GM23338 (cell line): ENCODE measurements around the gene ABCA1.
"Not testable (repeated sequence)": the region's sequence is repeated elsewhere in the genome, so short reads cannot be mapped to it uniquely, and the experiment has no call there.

Experiments used
- CREB1 ChIP-seq: fragments of 250-450 bp; sonication (Bioruptor Pico); IDR thresholded peaks from 2 replicates; pipeline ENCODE4 v1.5.0; 2020; ENCODE audit warnings: low read depth, mild to moderate bottlenecking, moderate library complexity
- CTCF ChIP-seq, 2 experiments: fragments of 200-600 bp in 1 of 2; sonication (generic) in 1 of 2; conservative IDR thresholded peaks; 2 replicates each; pipeline versions ENCODE4 v1.5.1 to v1.6.1; 2016 to 2017; ENCODE audit warnings: antibody characterized with exemption in 2 of 2, low read depth in 2 of 2, mild to moderate bottlenecking in 2 of 2, moderate library complexity in 1 of 2
- EZH2 ChIP-seq: fragments of 200-600 bp; sonication (generic); IDR thresholded peaks from one replicate; pipeline ENCODE4 v1.8.0; 2017; ENCODE audit warnings: antibody characterized with exemption, mild to moderate bottlenecking, low read depth; ENCODE audit not compliant: unreplicated experiment
- EZH2phosphoT487 ChIP-seq: fragments of 200-600 bp; sonication (generic); IDR thresholded peaks from one replicate; pipeline ENCODE4 v1.8.1; 2018; ENCODE audit warnings: antibody characterized with exemption; ENCODE audit not compliant: unreplicated experiment
- JUNB ChIP-seq: IDR thresholded peaks from one replicate; pipeline ENCODE4 v1.6.1; 2016; ENCODE audit warnings: antibody characterized with exemption; ENCODE audit not compliant: unreplicated experiment
- NANOG ChIP-seq: IDR thresholded peaks from 2 replicates; pipeline ENCODE4 v1.6.1; 2016; ENCODE audit warnings: antibody characterized with exemption, borderline replicate concordance
- POLR2AphosphoS5 ChIP-seq: IDR thresholded peaks from 2 replicates; pipeline ENCODE4 v1.6.1; 2016; ENCODE audit warnings: antibody characterized with exemption, low read depth
- STAT1 ChIP-seq: IDR thresholded peaks from one replicate; pipeline ENCODE4 v1.6.1; 2016; ENCODE audit warnings: antibody characterized with exemption; ENCODE audit not compliant: unreplicated experiment
- ZNF114 ChIP-seq: fragments of 250-450 bp; sonication (Bioruptor Pico); IDR thresholded peaks from 2 replicates; pipeline ENCODE4 v1.5.0; 2020; ENCODE audit warnings: mild to moderate bottlenecking, moderate library complexity
- TF ChIP-seq, protein P1 (sequence below): IDR thresholded peaks from one replicate; pipeline ENCODE4 v1.6.1; 2018; ENCODE audit warnings: antibody characterized with exemption; ENCODE audit not compliant: unreplicated experiment
- TF ChIP-seq, protein P2 (sequence below): fragments of 250-450 bp; sonication (Bioruptor Pico); IDR thresholded peaks from 2 replicates; pipeline ENCODE4 v1.5.0; 2020; ENCODE audit warnings: mild to moderate bottlenecking, moderate library complexity
- TF ChIP-seq, protein P3 (sequence below): IDR thresholded peaks from 2 replicates; pipeline ENCODE4 v1.6.1; 2016; ENCODE audit warnings: antibody characterized with exemption

DNA sequence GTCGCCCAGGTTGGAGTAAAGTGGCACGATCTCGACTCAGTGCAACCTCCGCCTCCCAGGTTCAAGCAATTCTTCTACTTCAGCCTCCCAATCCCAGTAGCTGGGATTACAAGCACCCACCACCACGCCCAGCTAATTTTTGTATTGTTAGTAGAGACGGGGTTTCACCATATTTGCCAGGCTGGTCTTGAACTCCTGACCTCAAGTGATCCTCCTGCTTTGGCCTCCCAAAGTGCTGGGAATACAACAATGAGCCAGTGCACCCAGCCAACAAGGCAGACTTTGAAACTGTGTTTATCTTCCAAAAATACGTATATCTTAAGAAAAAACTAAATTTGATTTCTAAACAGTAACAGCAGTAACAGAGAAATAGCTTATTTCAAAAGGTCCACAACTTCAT, 5.2 kb downstream of the ABCA1 start:
- TF ChIP-seq CTCF (conservative IDR thresholded peaks at IDR 0.05; ENCODE audit: low read depth in 2 of 2); CREB1; EZH2; STAT1; POLR2AphosphoS5; EZH2phosphoT487; JUNB; ZNF114 (CRISPR knock-in tag); NANOG: not testable (repeated sequence)
- TF ChIP-seq, protein P1, sequence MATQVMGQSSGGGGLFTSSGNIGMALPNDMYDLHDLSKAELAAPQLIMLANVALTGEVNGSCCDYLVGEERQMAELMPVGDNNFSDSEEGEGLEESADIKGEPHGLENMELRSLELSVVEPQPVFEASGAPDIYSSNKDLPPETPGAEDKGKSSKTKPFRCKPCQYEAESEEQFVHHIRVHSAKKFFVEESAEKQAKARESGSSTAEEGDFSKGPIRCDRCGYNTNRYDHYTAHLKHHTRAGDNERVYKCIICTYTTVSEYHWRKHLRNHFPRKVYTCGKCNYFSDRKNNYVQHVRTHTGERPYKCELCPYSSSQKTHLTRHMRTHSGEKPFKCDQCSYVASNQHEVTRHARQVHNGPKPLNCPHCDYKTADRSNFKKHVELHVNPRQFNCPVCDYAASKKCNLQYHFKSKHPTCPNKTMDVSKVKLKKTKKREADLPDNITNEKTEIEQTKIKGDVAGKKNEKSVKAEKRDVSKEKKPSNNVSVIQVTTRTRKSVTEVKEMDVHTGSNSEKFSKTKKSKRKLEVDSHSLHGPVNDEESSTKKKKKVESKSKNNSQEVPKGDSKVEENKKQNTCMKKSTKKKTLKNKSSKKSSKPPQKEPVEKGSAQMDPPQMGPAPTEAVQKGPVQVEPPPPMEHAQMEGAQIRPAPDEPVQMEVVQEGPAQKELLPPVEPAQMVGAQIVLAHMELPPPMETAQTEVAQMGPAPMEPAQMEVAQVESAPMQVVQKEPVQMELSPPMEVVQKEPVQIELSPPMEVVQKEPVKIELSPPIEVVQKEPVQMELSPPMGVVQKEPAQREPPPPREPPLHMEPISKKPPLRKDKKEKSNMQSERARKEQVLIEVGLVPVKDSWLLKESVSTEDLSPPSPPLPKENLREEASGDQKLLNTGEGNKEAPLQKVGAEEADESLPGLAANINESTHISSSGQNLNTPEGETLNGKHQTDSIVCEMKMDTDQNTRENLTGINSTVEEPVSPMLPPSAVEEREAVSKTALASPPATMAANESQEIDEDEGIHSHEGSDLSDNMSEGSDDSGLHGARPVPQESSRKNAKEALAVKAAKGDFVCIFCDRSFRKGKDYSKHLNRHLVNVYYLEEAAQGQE: not testable (repeated sequence)
- TF ChIP-seq, protein P2, sequence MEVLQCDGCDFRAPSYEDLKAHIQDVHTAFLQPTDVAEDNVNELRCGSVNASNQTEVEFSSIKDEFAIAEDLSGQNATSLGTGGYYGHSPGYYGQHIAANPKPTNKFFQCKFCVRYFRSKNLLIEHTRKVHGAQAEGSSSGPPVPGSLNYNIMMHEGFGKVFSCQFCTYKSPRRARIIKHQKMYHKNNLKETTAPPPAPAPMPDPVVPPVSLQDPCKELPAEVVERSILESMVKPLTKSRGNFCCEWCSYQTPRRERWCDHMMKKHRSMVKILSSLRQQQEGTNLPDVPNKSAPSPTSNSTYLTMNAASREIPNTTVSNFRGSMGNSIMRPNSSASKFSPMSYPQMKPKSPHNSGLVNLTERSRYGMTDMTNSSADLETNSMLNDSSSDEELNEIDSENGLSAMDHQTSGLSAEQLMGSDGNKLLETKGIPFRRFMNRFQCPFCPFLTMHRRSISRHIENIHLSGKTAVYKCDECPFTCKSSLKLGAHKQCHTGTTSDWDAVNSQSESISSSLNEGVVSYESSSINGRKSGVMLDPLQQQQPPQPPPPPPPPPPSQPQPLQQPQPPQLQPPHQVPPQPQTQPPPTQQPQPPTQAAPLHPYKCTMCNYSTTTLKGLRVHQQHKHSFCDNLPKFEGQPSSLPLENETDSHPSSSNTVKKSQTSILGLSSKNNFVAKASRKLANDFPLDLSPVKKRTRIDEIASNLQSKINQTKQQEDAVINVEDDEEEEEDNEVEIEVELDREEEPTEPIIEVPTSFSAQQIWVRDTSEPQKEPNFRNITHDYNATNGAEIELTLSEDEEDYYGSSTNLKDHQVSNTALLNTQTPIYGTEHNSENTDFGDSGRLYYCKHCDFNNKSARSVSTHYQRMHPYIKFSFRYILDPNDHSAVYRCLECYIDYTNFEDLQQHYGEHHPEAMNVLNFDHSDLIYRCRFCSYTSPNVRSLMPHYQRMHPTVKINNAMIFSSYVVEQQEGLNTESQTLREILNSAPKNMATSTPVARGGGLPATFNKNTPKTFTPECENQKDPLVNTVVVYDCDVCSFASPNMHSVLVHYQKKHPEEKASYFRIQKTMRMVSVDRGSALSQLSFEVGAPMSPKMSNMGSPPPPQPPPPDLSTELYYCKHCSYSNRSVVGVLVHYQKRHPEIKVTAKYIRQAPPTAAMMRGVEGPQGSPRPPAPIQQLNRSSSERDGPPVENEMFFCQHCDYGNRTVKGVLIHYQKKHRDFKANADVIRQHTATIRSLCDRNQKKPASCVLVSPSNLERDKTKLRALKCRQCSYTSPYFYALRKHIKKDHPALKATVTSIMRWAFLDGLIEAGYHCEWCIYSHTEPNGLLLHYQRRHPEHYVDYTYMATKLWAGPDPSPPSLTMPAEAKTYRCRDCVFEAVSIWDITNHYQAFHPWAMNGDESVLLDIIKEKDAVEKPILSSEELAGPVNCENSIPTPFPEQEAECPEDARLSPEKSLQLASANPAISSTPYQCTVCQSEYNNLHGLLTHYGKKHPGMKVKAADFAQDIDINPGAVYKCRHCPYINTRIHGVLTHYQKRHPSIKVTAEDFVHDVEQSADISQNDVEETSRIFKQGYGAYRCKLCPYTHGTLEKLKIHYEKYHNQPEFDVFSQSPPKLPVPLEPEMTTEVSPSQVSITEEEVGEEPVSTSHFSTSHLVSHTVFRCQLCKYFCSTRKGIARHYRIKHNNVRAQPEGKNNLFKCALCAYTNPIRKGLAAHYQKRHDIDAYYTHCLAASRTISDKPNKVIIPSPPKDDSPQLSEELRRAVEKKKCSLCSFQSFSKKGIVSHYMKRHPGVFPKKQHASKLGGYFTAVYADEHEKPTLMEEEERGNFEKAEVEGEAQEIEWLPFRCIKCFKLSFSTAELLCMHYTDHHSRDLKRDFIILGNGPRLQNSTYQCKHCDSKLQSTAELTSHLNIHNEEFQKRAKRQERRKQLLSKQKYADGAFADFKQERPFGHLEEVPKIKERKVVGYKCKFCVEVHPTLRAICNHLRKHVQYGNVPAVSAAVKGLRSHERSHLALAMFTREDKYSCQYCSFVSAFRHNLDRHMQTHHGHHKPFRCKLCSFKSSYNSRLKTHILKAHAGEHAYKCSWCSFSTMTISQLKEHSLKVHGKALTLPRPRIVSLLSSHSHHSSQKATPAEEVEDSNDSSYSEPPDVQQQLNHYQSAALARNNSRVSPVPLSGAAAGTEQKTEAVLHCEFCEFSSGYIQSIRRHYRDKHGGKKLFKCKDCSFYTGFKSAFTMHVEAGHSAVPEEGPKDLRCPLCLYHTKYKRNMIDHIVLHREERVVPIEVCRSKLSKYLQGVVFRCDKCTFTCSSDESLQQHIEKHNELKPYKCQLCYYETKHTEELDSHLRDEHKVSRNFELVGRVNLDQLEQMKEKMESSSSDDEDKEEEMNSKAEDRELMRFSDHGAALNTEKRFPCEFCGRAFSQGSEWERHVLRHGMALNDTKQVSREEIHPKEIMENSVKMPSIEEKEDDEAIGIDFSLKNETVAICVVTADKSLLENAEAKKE (CRISPR knock-in tag): not testable (repeated sequence)
- TF ChIP-seq, protein P3, sequence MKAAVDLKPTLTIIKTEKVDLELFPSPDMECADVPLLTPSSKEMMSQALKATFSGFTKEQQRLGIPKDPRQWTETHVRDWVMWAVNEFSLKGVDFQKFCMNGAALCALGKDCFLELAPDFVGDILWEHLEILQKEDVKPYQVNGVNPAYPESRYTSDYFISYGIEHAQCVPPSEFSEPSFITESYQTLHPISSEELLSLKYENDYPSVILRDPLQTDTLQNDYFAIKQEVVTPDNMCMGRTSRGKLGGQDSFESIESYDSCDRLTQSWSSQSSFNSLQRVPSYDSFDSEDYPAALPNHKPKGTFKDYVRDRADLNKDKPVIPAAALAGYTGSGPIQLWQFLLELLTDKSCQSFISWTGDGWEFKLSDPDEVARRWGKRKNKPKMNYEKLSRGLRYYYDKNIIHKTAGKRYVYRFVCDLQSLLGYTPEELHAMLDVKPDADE: not testable (repeated sequence)
